Measurements from ENCODE around the gene KLF2. TPM values are rescaled to one million over a fixed set of nuclear protein-coding genes. Genes with fewer than 3 reads are reported as not detected.

Gene KLF2
- total and polyA plus RNA-seq, 4 experiments from 2014 or later, result 120 to 437 (median 363) TPM

GRCh38 chr19:16347706-16348105, 23.1 kb downstream of the KLF2 start:
- Histone ChIP-seq H3K4me1 (ENCODE audit: insufficient read depth, low read length) (peaks cover 31% of the 10 kb centered on the region), H3K9me3 (ENCODE audit: control insufficient read depth in 1 of 2, low read length in 2 of 2) (no peaks in the 10 kb centered on the region), H3K4me3 (ENCODE audit: low read length in 2 of 2) (no peak overlapping the region), H3K27me3 (ENCODE audit: insufficient read depth, low read length) (no peaks in the 10 kb centered on the region), H3K27ac (ENCODE audit: low read depth, low read length) (no peak overlapping the region), H3K36me3 (ENCODE audit: insufficient read depth, low read length) (no peaks in the 10 kb centered on the region)
- H3K27me3 Mint-ChIP-seq, result no peaks in the 10 kb centered on the region
- POLR2A ChIA-PET (ENCODE audit: partially characterized antibody), result interaction anchor here (2.4 to 32.3 kb wide), 3 partner anchors 9 to 20 kb away, joined by 12 to 6478 read pairs (median 611); partner anchors contain the start of gene KLF2
- H3K36me3 Mint-ChIP-seq, result no peaks in the 10 kb centered on the region
- no peaks in the 10 kb centered on the region for H3K9me3 Mint-ChIP-seq
- DNase-seq, result no peak
- peak overlapping the region in 2 of 7 donors; percentile 57 to 59 for H3K27ac Mint-ChIP-seq
- CTCF ChIA-PET (ENCODE audit: partially characterized antibody), result interaction anchor here (0.6 to 2.2 kb wide), 3 partner anchors 8 to 33 kb away, joined by 3 to 8 read pairs (median 6); no protein-coding TSS in a partner anchor
- no peak overlapping the region for H3K4me3 Mint-ChIP-seq
- H3K4me1 Mint-ChIP-seq, result peaks cover 20 to 46% (median 27%) of the 10 kb centered on the region in 4 donors
- intact Hi-C loops (cut with micrococcal nuclease), result no loop called here

GRCh38 chr19:16349551-16350152, 25.0 kb downstream of the KLF2 start:
- H3K27ac Mint-ChIP-seq, result peak overlapping the region in 6 of 7 donors; percentile 23 to 92 (median 84)
- H3K4me3 Mint-ChIP-seq, result peak overlapping the region in 6 of 8 donors; percentile 36 to 81 (median 61)
- no peak for DNase-seq
- H3K4me3 ChIP-seq (ENCODE audit: low read length in 2 of 2), result no peak overlapping the region
- H3K9me3 Mint-ChIP-seq, result no peaks in the 10 kb centered on the region
- ChIA-PET POLR2A (ENCODE audit: partially characterized antibody) (interaction anchor here (1.3 to 34.9 kb wide), 5 partner anchors 11 to 25 kb away, joined by 8 to 6478 read pairs (median 1006); partner anchors contain the start of gene KLF2), CTCF (ENCODE audit: partially characterized antibody) (no interaction called here)
- H3K27me3 ChIP-seq (ENCODE audit: insufficient read depth, low read length), result no peaks in the 10 kb centered on the region
- H3K9me3 ChIP-seq (ENCODE audit: control insufficient read depth in 1 of 2, low read length in 2 of 2), result no peaks in the 10 kb centered on the region
- no peak overlapping the region for H3K27ac ChIP-seq (ENCODE audit: low read depth, low read length)
- H3K36me3 Mint-ChIP-seq, result no peaks in the 10 kb centered on the region
- H3K4me1 ChIP-seq (ENCODE audit: insufficient read depth, low read length), result peaks cover 32% of the 10 kb centered on the region
- peaks cover 20 to 50% (median 32%) of the 10 kb centered on the region in 4 donors for H3K4me1 Mint-ChIP-seq
- H3K27me3 Mint-ChIP-seq, result no peaks in the 10 kb centered on the region
- H3K36me3 ChIP-seq (ENCODE audit: insufficient read depth, low read length), result no peaks in the 10 kb centered on the region
- intact Hi-C loops (cut with micrococcal nuclease), result loop anchor here (2.0 kb wide), 1 partner anchor 17 kb away; no protein-coding TSS in a partner anchor

GRCh38 chr19:16351133-16351809, 26.6 kb downstream of the KLF2 start:
- Histone ChIP-seq H3K27ac (ENCODE audit: low read depth, low read length) (no peak overlapping the region), H3K36me3 (ENCODE audit: insufficient read depth, low read length) (no peaks in the 10 kb centered on the region), H3K9me3 (ENCODE audit: control insufficient read depth in 1 of 2, low read length in 2 of 2) (no peaks in the 10 kb centered on the region), H3K4me1 (ENCODE audit: insufficient read depth, low read length) (peaks cover 48% of the 10 kb centered on the region), H3K27me3 (ENCODE audit: insufficient read depth, low read length) (no peaks in the 10 kb centered on the region), H3K4me3 (ENCODE audit: low read length in 2 of 2) (peak overlapping the region in 1 of 2 donors; percentile 8)
- H3K27me3 Mint-ChIP-seq, result no peaks in the 10 kb centered on the region
- POLR2A ChIA-PET (ENCODE audit: partially characterized antibody), result interaction anchor here (1.2 to 34.9 kb wide), 4 partner anchors 9 to 23 kb away, joined by 3 to 6478 read pairs (median 507); partner anchors contain the start of gene KLF2
- intact Hi-C loops (cut with micrococcal nuclease), result loop anchor here (2.0 kb wide), 1 partner anchor 16 kb away; no protein-coding TSS in a partner anchor
- peak overlapping the region; percentile 56 to 78 (median 72) for H3K4me3 Mint-ChIP-seq
- peak in 1 of 5 donors; percentile 28 for DNase-seq
- no peaks in the 10 kb centered on the region for H3K36me3 Mint-ChIP-seq
- peaks cover 22 to 61% (median 41%) of the 10 kb centered on the region in 4 donors for H3K4me1 Mint-ChIP-seq
- CTCF ChIA-PET (ENCODE audit: partially characterized antibody), result interaction anchor here (1.0 to 2.0 kb wide), 7 partner anchors 10 to 31 kb away, joined by 4 to 10 read pairs (median 6); no protein-coding TSS in a partner anchor
- H3K27ac Mint-ChIP-seq, result peak overlapping the region in 6 of 7 donors; percentile 58 to 89 (median 81)
- no peaks in the 10 kb centered on the region for H3K9me3 Mint-ChIP-seq

GRCh38 chr19:16355293-16356043, 30.8 kb downstream of the KLF2 start:
- H3K9me3 ChIP-seq (ENCODE audit: control insufficient read depth in 1 of 2, low read length in 2 of 2), result no peaks in the 10 kb centered on the region
- Mint-ChIP-seq H3K4me3 (peak overlapping the region in 7 of 8 donors; percentile 58 to 82 (median 72)), H3K9me3 (no peaks in the 10 kb centered on the region), H3K36me3 (peaks cover 0 to 1% of the 10 kb centered on the region in 2 donors), H3K27ac (peak overlapping the region; percentile 68 to 92 (median 79)), H3K4me1 (peaks cover 40 to 87% (median 68%) of the 10 kb centered on the region in 4 donors), H3K27me3 (no peaks in the 10 kb centered on the region)
- H3K4me1 ChIP-seq (ENCODE audit: insufficient read depth, low read length), result peaks cover 81% of the 10 kb centered on the region
- H3K27ac ChIP-seq (ENCODE audit: low read depth, low read length), result peak overlapping the region; percentile 30
- no peak for DNase-seq
- intact Hi-C loops (cut with micrococcal nuclease), result no loop called here
- no peaks in the 10 kb centered on the region for H3K27me3 ChIP-seq (ENCODE audit: insufficient read depth, low read length)
- H3K36me3 ChIP-seq (ENCODE audit: insufficient read depth, low read length), result no peaks in the 10 kb centered on the region
- POLR2A ChIA-PET (ENCODE audit: partially characterized antibody), result interaction anchor here (1.0 to 34.9 kb wide), 3 partner anchors 19 to 107 kb away, joined by 3 to 6478 read pairs (median 1006); partner anchors contain the start of gene KLF2
- H3K4me3 ChIP-seq (ENCODE audit: low read length in 2 of 2), result no peak overlapping the region
- CTCF ChIA-PET (ENCODE audit: partially characterized antibody), result interaction anchor here (1.0 to 1.8 kb wide), 3 partner anchors 11 to 27 kb away, joined by 3 to 8 read pairs (median 6); no protein-coding TSS in a partner anchor

- no peak overlapping the region for H3K4me3 ChIP-seq (ENCODE audit: low read length in 2 of 2)
- intact Hi-C loops (cut with micrococcal nuclease), result no loop called here
- H3K9me3 ChIP-seq (ENCODE audit: control insufficient read depth in 1 of 2, low read length in 2 of 2), result no peaks in the 10 kb centered on the region
- no peaks in the 10 kb centered on the region for H3K27me3 Mint-ChIP-seq
- peaks cover 94% of the 10 kb centered on the region for H3K4me1 ChIP-seq (ENCODE audit: insufficient read depth, low read length)
- H3K27ac Mint-ChIP-seq, result peak overlapping the region in 5 of 7 donors; percentile 2 to 86 (median 74)
- CTCF ChIA-PET (ENCODE audit: partially characterized antibody), result interaction anchor here (1.0 to 1.5 kb wide), 3 partner anchors 15 to 27 kb away, joined by 3 to 7 read pairs (median 5); no protein-coding TSS in a partner anchor
- no peaks in the 10 kb centered on the region for H3K27me3 ChIP-seq (ENCODE audit: insufficient read depth, low read length)
- H3K4me1 Mint-ChIP-seq, result peaks cover 48 to 95% (median 73%) of the 10 kb centered on the region in 4 donors
- no peak overlapping the region for H3K27ac ChIP-seq (ENCODE audit: low read depth, low read length)
- peak overlapping the region in 1 of 8 donors; percentile 71 for H3K4me3 Mint-ChIP-seq
- no peak for DNase-seq
- H3K36me3 ChIP-seq (ENCODE audit: insufficient read depth, low read length), result no peaks in the 10 kb centered on the region
- peaks cover 0 to 3% of the 10 kb centered on the region in 2 donors for H3K36me3 Mint-ChIP-seq
- POLR2A ChIA-PET (ENCODE audit: partially characterized antibody), result interaction anchor here (25.1 to 34.9 kb wide), 2 partner anchors 16 to 25 kb away, joined by 1006 to 6478 read pairs; partner anchors contain the start of gene KLF2
- H3K9me3 Mint-ChIP-seq, result no peaks in the 10 kb centered on the region
Measured at GRCh38 chr19:16358456-16358855, 33.8 kb downstream of the KLF2 start.

- Histone ChIP-seq H3K9me3 (ENCODE audit: control insufficient read depth in 1 of 2, low read length in 2 of 2) (no peaks in the 10 kb centered on the region), H3K4me3 (ENCODE audit: low read length in 2 of 2) (no peak overlapping the region), H3K27ac (ENCODE audit: low read depth, low read length) (no peak overlapping the region), H3K27me3 (ENCODE audit: insufficient read depth, low read length) (no peaks in the 10 kb centered on the region), H3K4me1 (ENCODE audit: insufficient read depth, low read length) (peaks cover 98% of the 10 kb centered on the region), H3K36me3 (ENCODE audit: insufficient read depth, low read length) (no peaks in the 10 kb centered on the region)
- intact Hi-C loops (cut with micrococcal nuclease), result no loop called here
- Mint-ChIP-seq H3K27ac (peak overlapping the region in 6 of 7 donors; percentile 30 to 90 (median 80)), H3K4me1 (peaks cover 50 to 97% (median 78%) of the 10 kb centered on the region in 4 donors), H3K27me3 (no peaks in the 10 kb centered on the region), H3K36me3 (peaks cover 0 to 3% of the 10 kb centered on the region in 2 donors), H3K9me3 (no peaks in the 10 kb centered on the region), H3K4me3 (peak overlapping the region in 3 of 8 donors; percentile 29 to 71 (median 54))
- ChIA-PET POLR2A (ENCODE audit: partially characterized antibody) (interaction anchor here (25.1 to 34.9 kb wide), 2 partner anchors 15 to 25 kb away, joined by 1006 to 6478 read pairs; partner anchors contain the start of gene KLF2), CTCF (ENCODE audit: partially characterized antibody) (interaction anchor here (1.1 to 1.5 kb wide), 2 partner anchors 16 to 23 kb away, joined by 3 to 7 read pairs; no protein-coding TSS in a partner anchor)
- DNase-seq, result no peak
Measured at GRCh38 chr19:16359074-16359473, 34.4 kb downstream of the KLF2 start.

All from CD4-positive, alpha-beta memory T cell (primary cell).